Thyroid gland (tissue), 4 donors: ENCODE data around the gene TTC33. TPM values are rescaled to one million over a fixed set of nuclear protein-coding genes. Genes with fewer than 3 reads are reported as not detected.
"Not testable (repeated sequence)": the region's sequence is repeated elsewhere in the genome, so short reads cannot be mapped to it uniquely, and the experiment has no call there.

Source experiments
- DNase-seq, 2 donors: peaks; one replicate each; pipeline ENCODE4 v3.0.0-alpha.2; 2019
- H3K27ac ChIP-seq, 3 donors: fragments of 200-600 bp; sonication (generic); 1 replicate in 2 of 3; 2 replicates in 1 of 3; pipeline ENCODE4 v1.5.1; 2016 to 2019; ENCODE audit warnings: mild to moderate bottlenecking in 1 of 3, moderate library complexity in 1 of 3
- H3K27me3 ChIP-seq: fragments of 200-600 bp; sonication (generic); one replicate; pipeline ENCODE4 v1.5.1; 2019
- H3K36me3 ChIP-seq, 2 donors: fragments of 200-600 bp; sonication (generic); one replicate each; pipeline ENCODE4 v1.5.1; 2016 to 2019
- H3K4me1 ChIP-seq, 2 donors: fragments of 200-600 bp; sonication (generic); one replicate each; pipeline ENCODE4 v1.5.1; 2017 to 2019
- H3K4me3 ChIP-seq, 3 donors: fragments of 200-600 bp; sonication (generic); replicated peaks in 1 of 3; 1 replicate in 2 of 3; 2 replicates in 1 of 3; pipeline ENCODE4 v1.5.1; 2016; ENCODE audit warnings: mild to moderate bottlenecking in 1 of 3
- H3K9me3 ChIP-seq: fragments of 200-600 bp; sonication (generic); one replicate; pipeline ENCODE4 v1.5.1; 2017
- POLR2A ChIP-seq, 2 donors: fragments of 450-650 bp; IDR thresholded peaks; one replicate each; pipeline ENCODE4 v1.6.1; 2017; ENCODE audit warnings: antibody characterized with exemption in 2 of 2, mild to moderate bottlenecking in 2 of 2, moderate library complexity in 1 of 2
- WGBS, 2 donors: methylation state at CpG; one replicate each; pipeline ENCODE4 v1.1.5; 2017; 5-methylcytosine and 5-hydroxymethylcytosine counted together
- intact Hi-C: fragments of 100-400 bp; cut with DNase I; formaldehyde crosslinking; loops from one replicate; pipeline ENCODE4 v1.15.1; 2023
- total RNA-seq, 4 donors: library from RNA; depleted of rRNA; stranded (reverse); fragments of >200 nt; gene quantifications; one replicate each; pipeline ENCODE4 v1.2.3, GENCODE V29; 2016
- TF ChIP-seq, protein P1 (sequence below), 6 experiments: fragments of 200-600 bp in 3 of 6; fragments of 450-650 bp in 3 of 6; sonication (generic) in 3 of 6; IDR thresholded peaks; one replicate each; pipeline ENCODE4 v1.5.1; 2016 to 2019; ENCODE audit warnings: antibody characterized with exemption in 6 of 6, mild to moderate bottlenecking in 2 of 6, inconsistent platforms in 1 of 6, moderate library complexity in 1 of 6

Gene TTC33
- total RNA-seq, 4 donors from 2014 or later, result 18.7 to 35.2 (median 24.9) TPM

DNA sequence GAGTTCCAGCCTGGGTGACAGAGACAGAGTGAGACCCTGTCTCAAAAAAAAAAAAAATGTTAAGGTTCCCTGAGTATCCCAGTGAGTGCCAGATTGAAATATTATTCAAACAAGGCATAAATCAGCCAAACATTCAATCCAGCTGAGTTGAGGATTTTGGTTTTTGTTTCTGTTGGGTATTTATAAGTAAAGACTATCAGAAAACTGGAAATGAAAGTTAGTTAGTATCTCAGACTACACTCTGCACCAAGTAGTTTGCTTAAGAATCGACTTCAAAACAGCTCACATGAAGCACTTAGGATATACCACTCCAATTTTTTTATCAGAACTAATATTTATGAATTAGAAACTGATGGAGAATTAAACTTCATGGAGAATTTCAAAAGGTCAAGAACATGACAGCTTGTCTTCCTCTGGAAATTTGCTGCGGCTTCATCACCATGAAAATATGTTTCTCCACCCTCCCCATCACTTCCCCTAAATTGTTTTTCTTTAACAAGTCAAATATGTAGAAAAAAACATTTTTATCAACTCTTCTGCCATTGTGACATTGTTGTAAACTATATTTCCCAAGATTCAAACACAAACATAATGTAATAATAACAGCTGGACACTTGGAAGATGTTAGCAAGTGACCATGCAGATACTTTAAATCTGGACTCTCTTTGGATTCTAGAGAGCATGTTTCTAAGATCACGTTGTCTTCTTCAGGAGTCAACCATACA, 186.1 kb downstream of the TTC33 start:
- Histone ChIP-seq H3K36me3 (no peaks in the 10 kb centered on the region), H3K4me1 (no peaks in the 10 kb centered on the region), H3K4me3 (no peak overlapping the region), H3K27me3 (no peaks in the 10 kb centered on the region), H3K27ac (no peak overlapping the region), H3K9me3 (no peaks in the 10 kb centered on the region)
- intact Hi-C loops, result no loop called here
- no peak for DNase-seq
- TF ChIP-seq, protein P1, sequence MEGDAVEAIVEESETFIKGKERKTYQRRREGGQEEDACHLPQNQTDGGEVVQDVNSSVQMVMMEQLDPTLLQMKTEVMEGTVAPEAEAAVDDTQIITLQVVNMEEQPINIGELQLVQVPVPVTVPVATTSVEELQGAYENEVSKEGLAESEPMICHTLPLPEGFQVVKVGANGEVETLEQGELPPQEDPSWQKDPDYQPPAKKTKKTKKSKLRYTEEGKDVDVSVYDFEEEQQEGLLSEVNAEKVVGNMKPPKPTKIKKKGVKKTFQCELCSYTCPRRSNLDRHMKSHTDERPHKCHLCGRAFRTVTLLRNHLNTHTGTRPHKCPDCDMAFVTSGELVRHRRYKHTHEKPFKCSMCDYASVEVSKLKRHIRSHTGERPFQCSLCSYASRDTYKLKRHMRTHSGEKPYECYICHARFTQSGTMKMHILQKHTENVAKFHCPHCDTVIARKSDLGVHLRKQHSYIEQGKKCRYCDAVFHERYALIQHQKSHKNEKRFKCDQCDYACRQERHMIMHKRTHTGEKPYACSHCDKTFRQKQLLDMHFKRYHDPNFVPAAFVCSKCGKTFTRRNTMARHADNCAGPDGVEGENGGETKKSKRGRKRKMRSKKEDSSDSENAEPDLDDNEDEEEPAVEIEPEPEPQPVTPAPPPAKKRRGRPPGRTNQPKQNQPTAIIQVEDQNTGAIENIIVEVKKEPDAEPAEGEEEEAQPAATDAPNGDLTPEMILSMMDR (IDR thresholded peaks at IDR 0.05), result no peak
- TF ChIP-seq POLR2A (IDR thresholded peaks at IDR 0.05), result no peak
- WGBS, 2 donors, result 48 to 49% methylated on average over 3 of the region's 3 CpGs

DNA sequence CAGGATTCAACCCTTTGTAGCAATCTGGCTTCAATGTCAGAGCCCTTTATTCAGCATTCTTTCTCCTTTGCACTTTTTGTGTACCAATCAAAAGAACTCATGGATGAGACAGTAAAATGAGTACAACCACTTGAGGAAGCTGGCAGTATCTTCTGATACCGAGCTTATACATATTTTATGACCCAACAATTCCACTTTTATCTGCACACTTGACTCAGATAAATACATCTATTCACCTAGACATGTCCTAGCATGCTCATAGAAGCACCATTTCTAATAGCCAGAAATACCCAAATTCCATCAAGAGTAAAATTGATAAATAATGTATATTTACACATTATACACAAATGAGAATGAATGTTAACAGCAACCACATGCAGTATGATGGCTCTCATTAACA, 187.2 kb downstream of the TTC33 start:
- Histone ChIP-seq H3K4me1 (no peaks in the 10 kb centered on the region), H3K27me3 (no peaks in the 10 kb centered on the region), H3K9me3 (no peaks in the 10 kb centered on the region), H3K4me3 (no peak overlapping the region), H3K36me3 (no peaks in the 10 kb centered on the region), H3K27ac (no peak overlapping the region)
- 77 to 83% methylated on average over 1 of the region's 1 CpG for WGBS, 2 donors
- no peak for DNase-seq
- TF ChIP-seq POLR2A (IDR thresholded peaks at IDR 0.05), result no peak
- TF ChIP-seq, protein P1 (IDR thresholded peaks at IDR 0.05), result no peak
- intact Hi-C loops, result no loop called here

DNA sequence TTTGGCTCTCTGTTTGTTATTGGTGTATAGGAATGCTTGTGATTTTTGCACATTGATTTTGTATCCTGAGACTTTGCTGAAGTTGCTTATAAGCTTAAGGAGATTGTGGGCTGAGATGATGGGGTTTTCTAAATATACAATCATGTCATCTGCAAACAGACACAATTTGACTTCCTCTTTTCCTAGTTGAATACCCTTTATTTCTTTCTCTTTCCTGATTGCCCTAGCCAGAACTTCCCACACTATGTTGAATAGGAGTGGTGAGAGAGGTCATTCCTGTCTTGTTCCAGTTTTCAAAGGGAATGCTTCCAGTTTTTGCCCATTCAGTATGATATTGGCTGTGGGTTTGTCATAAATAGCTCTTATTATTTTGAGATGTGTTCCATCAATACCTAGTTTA, 192.6 kb downstream of the TTC33 start:
- H3K4me3 ChIP-seq, H3K4me1 ChIP-seq, H3K27ac ChIP-seq, intact Hi-C loops, H3K27me3 ChIP-seq, DNase-seq, H3K9me3 ChIP-seq, H3K36me3 ChIP-seq: not testable (repeated sequence)

GRCh38 chr5:40560474-40561110, 195.2 kb downstream of the TTC33 start:
- no peak for DNase-seq
- intact Hi-C loops, result no loop called here
- no peaks in the 10 kb centered on the region for H3K9me3 ChIP-seq
- no peak overlapping the region for H3K27ac ChIP-seq
- no peaks in the 10 kb centered on the region for H3K4me1 ChIP-seq
- no peaks in the 10 kb centered on the region for H3K36me3 ChIP-seq
- 80% methylated on average over 4 of the region's 4 CpGs for WGBS, 2 donors
- no peaks in the 10 kb centered on the region for H3K27me3 ChIP-seq
- no peak overlapping the region for H3K4me3 ChIP-seq
- TF ChIP-seq, protein P1 (IDR thresholded peaks at IDR 0.05), result no peak
- TF ChIP-seq POLR2A (IDR thresholded peaks at IDR 0.05), result no peak

DNA sequence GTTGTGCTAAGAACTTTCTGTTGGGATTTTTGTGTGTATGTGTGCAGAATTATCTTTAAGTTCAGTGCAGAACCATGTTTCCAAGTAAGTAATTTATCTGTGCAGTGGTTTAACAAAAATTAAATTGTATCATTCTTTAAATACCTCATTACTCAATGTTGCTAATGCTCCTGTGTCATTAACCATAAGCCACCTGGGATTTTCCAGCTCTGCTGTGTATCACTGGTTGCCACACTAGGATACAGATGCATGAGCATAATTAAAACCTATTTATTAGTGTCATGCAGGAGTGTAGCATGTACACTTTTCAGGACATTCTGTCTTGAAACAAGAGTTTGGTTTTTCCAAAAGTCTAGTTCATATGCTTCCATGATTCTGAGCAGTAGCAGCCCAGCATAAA, 196.5 kb downstream of the TTC33 start:
- no peaks in the 10 kb centered on the region for H3K36me3 ChIP-seq
- TF ChIP-seq, protein P1 (IDR thresholded peaks at IDR 0.05), result no peak
- no peak for TF ChIP-seq POLR2A (IDR thresholded peaks at IDR 0.05)
- no peak overlapping the region for H3K4me3 ChIP-seq
- H3K4me1 ChIP-seq, result no peaks in the 10 kb centered on the region
- H3K27ac ChIP-seq, result no peak overlapping the region
- no peak for DNase-seq
- no peaks in the 10 kb centered on the region for H3K9me3 ChIP-seq
- H3K27me3 ChIP-seq, result no peaks in the 10 kb centered on the region
- intact Hi-C loops, result no loop called here
